Measurements from ENCODE around the gene ZNF664.

Gene ZNF664

DNA sequence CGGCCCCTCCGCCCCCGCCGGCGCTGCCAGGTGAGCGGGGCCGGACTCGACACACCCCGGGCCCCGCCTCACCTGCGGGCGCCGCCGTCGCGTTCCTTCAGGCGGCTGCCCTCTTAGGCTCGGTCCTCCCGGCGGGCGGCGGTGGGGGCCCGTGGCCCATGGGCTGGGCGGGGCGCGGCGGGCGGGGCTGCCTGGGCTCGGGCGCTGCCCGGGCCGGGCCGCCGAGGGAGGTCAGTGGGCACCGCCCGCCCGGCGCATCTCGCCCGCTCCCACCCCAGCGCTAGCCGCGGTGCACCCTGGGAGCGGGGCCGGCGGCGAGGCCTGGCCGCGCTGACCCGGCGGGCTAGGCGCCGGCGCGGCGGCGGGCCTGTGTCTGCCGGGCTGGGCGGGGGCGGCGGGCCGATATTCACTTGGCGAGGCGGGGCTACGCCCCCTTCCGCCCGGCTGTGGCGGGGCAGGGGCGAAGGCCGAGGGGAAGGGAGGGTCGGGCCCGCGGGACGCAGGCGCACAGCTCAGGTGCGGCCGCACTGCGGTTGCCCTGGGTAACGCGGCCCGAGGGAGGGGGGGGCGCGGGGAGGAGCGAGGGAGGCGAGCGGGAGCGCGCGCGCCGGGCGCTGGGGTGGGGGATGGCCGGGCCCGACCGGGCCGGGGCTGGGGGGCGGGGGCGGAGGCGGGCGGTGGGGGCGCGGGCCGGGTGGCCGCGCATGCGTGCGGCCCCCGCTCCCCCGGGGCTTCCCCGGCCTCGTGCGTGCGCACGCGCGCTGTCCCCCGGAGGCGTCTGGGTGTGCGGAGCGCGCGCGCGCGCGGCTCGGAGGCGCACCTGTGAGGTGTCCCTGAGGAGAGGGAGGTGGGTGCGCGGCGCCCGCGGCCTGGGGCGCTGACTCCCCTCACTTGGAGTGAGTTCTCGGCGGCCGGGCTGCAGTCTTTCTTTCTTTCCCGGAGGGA is at the start of gene ZNF664, which contains the start of gene CCDC92:
TSS of gene ZNF664 (plus strand) at position 759 of the 945 bp plus-strand sequence. CDS start 38,930 bp downstream, outside the sequence.
TSS of gene CCDC92 (minus strand) at position 375 of the 945 bp plus-strand sequence. CDS start 28,526 bp downstream, outside the sequence.
- peak; percentile 95 for DNase-seq

DNA sequence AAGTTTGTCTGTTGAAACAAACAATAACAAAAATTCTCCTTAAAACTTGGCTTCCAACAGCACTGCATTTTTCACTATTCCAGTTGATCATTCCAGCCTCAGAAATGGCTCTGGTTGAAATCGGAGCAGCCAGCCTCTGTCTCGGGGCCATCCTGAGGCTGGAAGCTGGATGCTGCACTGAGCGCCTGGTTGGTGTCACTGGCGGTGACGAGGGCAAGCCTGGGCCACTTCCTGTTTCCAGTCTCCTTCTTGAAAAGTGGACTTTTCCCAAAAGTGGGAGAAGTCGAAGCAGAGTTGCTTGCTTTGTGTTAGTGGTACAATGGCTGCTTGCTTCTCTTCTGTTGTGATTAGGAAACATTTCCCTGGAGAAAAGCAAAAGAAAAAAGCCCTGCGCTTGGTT is 49.1 kb upstream of the ZNF664 start:
- DNase-seq, result no peak

DNA sequence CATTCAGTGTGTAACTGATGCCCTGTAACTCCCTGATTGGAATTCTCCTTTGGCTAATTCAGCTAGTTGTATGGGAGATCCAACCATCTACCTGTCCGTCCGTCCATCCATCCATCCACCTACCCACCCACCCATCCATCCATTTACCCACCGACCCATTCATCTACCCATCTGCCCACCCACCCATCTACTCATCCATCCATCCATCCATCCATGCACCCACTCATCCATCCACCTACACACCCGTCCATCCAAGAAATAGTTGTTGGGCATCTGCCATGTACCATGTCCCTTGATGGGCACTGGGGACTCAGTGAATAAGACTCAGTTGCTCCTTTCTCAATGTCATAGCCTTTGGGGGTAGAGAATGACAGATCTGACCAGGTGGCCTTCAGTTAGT is 48.5 kb upstream of the ZNF664 start:
- DNase-seq, result no peak

DNA sequence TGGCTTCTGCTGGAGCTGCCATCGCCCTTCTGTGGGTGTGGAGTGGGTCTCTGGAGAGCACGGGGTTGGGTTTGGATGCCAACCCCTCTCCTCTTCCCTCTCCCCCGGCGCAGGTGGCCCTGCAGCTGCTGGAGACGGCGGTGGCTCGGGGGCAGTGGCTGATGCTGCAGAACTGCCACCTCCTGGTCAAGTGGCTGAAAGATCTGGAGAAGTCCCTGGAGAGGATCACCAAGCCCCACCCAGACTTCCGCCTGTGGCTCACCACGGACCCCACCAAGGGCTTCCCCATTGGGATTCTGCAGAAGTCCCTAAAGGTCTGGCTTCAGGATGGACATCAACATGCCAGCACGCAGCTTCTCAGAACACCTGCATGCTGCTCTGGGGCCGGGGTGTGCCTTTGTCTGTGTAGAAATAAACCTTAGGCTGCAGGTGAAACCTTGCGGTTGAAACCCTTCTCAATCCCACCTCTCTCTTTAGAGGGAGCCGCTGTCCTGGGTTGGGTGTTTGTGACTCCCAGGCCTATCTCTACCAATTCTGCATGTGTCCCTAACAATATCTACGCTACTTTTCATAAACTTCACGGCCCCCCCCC is 44.6 kb upstream of the ZNF664 start:
- DNase-seq, result no peak

DNA sequence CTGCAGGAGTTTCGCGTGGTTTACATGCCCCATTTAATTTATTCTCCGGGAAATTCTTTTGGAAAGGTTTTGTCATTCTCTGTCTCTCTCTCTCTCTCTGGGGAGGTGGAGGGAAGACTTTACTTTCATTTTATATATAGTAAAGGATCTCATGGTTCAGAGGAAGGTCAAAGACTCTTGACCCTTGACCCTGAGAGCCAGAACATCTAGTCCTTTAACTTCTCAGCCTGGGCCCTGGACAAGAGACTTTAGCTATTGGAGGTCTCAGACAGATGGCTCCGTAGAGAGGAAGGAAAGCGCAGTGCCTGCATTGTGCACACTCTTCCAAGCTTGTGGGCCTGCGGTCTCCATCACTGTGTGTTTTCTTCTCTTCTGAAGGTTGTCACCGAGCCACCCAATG is 44.1 kb upstream of the ZNF664 start:
- no peak for DNase-seq

DNA sequence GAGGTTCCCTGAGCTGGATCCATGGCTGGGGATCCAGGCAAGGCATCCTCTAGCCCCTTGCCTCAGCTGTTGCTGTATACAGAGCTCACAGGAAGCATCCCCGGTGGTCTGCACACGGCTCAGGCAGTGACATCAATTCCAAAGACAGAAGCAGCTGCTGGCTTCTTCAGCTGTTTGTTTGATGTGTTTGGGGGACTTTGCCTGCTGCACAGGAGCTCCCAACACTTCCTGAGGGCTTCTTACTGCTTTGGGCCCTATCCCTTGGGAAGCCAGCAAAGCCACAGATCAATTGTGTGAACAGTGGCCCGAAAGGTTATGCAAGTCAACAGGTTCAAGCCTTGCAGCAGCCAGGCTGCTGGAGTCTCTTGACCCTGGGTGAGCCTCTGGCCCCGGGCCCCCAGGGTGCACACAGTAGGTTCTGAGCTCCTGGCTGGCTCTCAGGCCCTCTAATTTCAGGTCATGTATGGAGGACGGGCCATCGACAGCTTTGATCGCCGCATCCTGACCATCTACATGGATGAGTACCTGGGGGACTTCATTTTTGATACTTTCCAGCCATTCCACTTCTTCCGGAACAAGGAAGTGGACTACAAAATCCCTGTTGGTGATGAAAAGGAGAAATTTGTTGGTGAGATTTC is 43.0 kb upstream of the ZNF664 start:
- DNase-seq, result no peak

DNA sequence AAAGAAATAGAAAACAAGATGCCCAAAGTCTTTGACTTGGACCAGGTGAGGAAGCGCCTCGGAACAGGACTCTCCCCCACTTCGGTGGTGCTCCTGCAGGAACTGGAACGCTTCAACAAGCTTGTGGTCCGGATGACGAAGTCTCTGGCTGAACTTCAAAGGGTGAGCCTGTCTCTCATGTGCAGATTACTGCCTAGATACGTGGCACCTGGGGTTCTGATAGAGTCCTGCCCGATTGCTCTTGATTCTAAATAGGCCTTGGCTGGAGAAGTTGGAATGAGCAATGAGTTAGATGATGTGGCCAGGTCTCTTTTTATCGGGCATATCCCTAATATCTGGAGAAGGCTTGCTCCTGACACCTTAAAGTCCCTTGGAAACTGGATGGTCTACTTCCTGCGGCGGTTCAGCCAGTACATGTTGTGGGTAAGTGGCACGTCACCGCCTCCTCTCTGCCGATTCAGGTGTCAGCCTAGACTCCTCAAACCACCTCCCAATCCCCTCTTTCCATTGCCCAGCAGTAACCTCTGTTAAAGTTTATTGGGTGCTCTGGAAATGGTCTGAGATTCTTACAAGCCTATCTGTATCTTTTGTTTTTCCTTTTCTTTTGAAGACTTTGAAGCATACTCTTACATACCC is 41.2 kb upstream of the ZNF664 start:
- peak; percentile 33 to 40 for DNase-seq

DNA sequence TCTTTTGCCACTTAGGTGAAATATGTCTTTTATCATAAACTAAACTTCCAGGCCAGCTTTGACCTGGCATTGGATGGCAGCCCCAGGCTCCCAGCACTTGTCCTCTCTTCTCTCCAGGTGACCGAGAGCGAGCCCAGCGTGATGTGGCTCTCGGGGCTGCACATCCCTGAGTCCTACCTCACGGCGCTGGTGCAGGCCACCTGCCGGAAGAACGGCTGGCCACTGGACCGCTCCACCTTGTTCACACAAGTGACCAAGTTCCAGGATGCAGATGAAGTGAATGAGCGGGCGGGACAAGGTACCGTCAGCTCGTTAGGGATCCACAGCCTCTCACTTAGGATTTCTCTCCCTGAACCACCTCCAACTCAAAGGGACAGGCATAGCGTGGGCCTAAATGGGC is 39.8 kb upstream of the ZNF664 start:
- DNase-seq, result no peak

DNA sequence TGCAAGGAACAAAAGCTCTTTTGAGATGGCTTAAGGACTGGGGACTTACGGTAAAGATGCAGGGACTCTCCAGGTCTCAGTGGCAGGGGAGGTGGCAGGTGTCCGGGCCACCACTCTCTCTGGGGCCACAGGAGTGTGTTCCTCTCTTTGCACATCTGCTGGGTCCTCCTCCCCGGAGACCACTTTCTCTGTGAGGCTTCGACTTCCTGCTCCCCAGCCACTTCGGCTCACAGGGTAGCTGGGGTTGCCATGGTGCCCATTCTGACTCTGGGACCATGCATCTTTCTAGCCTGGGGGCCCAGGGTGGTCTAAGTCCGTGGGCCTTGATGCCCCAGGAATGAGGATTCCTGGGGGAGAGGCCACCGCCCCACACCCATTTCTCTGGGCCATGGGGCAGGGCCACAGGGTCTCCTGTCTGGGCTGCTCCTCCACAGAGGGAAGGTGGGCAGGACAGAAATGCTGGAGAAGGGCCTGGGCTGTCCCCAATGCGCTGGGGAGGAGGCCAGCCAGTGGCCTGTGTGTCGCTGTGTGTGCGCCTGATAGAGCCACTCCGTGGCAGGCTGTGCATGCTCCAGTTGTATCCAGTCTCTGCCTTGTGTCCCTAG is 38.9 kb upstream of the ZNF664 start:
- DNase-seq, result no peak

DNA sequence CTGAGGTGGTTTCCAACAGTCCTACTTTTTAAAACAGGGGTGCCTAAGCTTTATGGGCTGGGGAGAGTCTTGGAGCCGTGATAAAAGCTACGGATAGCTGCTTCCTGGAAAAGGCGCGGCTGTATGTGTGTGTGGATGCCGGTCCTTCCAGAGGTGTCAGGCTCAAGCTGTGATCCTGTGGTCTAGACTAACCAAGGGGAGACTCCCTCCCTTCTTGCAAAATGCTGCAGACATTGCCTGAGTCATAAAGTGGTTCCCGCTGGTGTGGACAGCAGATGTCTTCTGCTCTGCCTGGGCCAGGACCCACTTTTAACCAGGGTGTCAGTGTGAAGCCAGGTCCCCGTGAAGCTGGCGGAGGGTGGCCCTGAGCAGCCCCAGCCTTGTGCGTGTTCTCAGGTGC is 38.2 kb upstream of the ZNF664 start:
- DNase-seq, result no peak

DNA sequence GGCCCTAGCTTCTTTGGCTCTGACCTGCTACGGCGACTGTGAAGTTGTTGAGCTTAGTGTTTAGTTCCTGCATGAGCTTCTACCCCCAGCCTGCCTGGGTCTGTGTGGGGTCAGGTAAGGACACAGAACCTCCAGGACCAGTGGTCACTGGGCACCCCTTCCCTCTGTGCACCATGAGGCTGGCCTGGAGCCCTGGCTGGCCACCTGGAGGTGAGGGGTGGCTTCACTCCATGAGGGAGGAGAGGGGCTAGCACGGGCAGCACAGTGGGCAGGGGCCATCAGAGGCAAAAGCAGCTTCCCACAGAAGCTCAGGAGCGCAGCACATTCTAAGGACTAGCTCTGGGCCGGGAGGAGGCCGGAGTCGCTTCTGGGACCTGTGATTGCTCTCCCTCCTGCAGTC is 37.1 kb upstream of the ZNF664 start:
- DNase-seq, result no peak

DNA sequence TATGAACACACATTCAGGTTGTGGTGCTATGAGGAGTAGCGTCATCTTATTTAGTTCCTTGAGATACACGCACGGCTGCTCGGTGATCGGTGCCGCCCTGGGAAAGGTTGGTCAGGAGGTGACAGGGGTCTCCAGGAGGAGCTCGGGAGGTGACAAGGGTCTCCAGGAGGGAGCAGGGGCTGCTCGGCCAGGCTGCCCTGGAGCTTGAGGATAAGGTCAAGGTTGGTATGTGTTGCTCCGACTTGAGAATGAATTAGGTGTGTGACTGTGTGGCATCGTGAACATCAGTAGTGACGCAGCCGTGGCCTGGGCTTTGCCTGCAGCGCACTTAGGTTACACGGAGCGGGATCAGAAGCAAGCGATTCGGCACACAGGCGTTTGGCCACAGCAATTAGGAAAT is 36.5 kb upstream of the ZNF664 start:
- no peak for DNase-seq

DNA sequence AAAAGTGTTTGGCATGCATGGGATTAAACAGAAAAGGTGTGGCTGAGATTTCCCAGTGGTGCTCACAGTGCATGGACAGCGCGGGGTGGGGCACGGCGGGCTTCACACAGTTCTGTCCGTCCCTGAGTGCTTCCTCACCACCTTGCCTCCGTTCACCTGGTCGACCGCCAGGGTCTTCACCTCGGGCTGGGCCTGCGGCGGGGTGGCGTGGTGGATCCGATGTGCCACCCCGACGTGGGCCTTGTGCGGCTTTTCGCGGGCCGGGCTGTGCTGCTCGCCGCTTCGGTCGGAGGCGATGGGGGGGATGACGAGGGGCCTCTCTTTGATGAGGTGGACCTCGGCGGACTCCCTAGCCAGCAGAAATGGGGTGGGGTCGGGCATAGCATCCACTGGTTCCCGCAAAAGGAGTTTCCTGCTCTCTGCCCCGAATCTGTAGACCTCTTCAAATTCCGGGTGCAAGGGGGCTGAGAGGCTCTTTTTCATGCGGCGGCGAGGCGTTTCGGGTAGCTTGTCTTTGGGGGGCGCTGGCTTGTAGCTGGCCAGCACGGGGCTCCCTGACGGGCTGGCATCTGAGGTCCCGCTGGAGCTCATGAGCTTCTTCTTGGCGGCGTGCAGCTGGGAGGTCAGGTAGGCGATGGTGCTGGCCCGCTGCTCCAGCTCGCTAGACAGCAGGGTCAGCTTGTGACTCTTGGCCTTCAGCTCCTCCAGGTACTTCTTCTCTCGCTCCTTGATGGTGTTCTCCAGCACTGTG is 35.9 kb upstream of the ZNF664 start:
- no peak for DNase-seq

DNA sequence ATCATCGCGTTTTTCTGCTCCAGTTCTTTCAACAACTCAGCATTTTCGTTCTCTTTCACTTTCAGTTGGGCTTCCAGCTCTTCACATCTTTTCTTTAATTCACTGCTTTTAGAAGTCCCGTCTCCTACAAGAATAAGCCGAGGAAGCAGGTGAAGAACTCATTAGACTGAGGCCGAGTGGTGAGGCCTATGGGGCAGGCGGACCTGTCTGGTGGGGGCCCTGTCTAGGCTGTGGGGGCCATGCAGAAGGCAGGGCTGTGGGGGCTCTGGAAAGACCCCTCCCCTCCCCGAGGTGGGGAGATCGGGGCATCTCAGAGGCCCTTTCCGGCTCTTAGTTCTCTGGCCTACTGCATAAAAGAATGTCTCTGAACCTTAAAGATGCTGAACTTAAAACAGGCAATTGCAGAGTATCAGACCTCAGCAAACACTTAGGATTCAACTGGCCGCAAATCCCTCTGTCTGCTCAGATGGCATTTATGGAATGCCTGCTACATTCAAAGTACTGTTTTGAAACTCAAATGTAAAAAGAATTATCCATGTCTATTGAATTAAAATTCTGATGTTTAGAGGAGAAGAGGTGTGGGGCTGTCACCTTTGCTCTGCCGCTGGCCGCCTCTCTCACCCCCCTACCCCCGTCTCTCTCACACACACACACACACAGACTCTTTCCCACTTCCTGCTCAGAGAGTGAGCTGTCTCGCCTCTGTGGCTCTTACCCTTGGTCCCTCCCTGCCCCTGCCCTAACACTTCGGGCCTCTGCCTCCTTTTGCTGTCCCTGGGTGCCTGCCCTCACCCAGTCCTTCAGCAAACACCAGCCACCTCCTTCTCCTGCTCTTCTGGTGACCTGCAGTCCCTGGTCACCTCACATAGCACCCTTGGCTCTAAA is 35.1 kb upstream of the ZNF664 start:
- DNase-seq, result peak; percentile 36 to 40

DNA sequence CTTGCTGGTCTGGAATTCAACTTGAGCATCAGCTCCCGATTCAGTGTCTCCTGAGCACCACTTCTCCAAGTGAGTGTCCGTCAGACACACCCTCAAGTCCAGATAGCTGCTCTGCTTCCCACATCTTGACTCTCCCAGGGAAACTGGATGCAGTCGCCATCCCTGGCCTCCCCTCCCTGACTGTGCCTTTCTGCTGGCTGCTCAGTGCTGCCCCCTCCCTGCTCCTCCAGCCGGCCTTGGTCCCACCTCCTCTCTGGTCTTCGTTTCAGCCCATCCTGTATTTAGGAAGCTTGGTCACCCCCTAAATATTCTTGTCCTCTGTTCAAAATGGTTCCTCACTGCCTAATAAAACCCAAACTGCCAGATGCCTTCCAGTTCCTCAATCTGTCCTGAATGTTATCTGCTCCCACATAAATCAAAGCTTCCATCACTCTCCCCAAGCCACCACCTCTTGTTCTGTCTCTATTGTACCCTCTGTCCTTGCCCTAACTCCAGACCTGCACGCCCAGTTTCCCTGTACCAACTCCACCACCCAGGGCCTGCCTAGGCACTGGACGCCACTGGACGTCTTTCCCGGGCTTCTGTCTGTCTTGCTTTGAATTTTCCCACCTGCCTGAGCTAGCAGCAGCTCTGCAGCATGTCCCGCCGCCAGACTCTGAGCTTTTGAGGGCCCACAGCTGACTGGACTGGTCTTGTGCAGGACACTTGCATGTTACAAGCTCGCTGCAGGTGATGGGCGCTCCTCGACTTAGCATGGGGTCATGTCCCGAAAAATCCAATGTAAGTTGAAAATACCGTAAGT is 34.1 kb upstream of the ZNF664 start:
- no peak for DNase-seq

DNA sequence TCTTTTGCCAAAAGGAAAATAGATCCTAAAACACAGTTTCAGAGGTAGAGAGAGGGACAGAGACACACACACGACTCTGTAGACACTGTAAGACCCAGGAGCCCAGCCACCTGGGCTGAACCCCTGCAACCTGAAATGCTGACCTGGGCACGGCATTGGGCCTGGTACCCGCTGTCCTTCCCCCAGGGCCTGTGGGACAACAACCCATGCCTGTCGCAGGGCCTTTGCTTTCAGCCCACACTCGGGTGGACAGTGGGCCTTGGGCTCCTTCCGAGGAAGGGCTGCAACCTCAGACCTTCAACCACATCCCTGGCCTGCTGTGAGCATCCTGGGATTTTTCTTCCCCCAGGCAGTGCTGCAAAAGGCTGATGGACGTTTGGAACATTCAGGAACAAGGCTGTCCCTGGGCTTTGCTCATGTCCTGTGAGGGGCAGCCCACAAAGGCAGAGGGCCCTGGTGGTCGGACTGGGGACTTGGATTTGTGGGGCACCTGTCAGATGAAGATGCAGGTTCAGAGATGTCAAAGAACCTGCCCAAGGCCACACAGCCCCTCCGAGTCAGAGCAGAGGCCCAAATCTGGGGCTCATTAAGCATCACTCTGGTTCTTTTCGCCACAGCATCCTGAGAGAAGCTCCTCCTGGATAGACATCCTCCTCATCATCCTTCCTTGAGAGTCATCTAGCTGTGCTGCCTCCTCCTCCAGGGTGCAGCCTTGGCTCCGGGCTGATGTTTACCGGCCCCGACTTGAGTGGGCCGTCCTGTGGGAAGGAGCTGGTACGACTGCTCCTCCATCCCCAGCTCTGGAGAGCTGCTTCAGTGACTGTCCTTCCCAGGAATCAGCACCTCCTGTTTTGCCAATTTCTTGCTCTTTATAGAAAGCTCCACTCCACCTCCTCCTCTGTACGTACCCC is 33.0 kb upstream of the ZNF664 start:
- DNase-seq, result no peak

DNA sequence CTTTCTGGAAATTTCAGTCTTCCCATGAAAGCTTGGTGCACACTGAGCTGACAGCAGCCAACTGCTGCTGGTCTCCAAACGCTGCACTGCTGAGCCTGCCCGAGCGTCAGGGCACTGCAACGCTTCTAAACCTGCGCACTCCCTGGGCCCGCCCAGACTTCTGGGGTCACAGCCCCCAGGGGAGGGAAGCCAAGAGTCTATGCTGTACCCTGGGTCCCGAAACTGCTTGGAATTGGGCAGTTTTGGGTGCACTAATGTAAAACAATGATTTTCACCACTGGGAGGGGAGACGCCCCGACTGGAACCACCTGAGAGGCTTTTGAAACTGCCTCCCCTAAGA is 32.4 kb upstream of the ZNF664 start:
- no peak for DNase-seq

DNA sequence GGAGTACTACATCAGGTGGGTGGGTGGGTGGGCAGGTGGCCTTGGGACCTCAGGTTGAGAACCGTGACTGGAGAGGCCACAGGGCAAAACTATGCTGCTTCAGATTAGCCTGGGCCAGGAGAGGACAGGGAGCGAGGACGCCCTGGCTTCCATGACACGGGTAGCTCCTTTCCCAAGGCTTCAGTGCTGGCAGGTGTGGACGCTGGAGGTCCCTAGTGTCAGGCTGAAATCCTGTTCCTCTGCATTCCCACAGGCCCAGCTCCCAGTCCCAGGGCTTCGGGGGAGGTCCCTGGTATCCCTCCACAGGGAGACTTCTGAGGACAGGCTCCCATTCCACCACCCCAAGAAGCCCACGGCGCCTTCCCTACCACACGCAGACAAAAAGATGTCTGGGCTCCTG is 32.0 kb upstream of the ZNF664 start:
- DNase-seq, result no peak

DNA sequence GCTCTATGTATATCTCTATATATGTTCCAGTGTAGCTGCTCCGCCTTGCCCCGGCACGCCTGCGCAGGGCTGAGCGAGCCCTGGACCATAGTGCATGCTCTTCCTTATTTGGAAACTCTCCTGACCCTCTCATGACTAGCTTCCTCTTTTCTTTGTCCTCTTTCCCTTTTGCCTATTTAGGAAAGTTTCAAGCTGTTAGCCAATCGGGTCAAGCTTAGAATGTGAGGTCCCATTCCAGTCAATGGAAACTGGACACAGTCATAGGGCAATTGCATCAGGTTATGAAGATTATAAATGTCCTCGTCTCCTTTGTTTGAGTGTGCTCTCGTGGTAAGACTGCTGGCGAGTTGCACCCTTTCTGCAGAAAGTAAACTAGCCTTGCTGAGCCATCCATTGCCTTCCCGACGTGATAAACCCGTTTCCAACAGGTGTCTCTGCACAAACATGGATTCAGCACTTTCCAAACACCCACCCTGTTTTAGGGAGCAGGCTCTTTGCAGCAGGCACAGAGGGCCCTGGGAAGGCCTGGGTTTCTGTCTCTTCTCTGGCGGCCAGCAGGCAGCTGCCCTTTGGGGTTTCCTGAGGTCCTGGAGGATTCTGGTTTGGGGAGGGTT is 31.3 kb upstream of the ZNF664 start:
- no peak for DNase-seq
